Activated CD8-positive, alpha-beta T cell treated with anti-CD3 and anti-CD28 coated beads for 36 hours (primary cell): ENCODE measurements around the gene SCN9A. TPM values are rescaled to one million over a fixed set of nuclear protein-coding genes. Genes with fewer than 3 reads are reported as not detected.
"Not testable (repeated sequence)": the region's sequence is repeated elsewhere in the genome, so short reads cannot be mapped to it uniquely, and the experiment has no call there.

Experiments used
- ATAC-seq: fragments of 200-7000 bp; cut with Tn5 transposase; one replicate; pipeline ENCODE4 v1.10.0; 2021; ENCODE audit warnings: mild to moderate bottlenecking, moderate library complexity
- CTCF ChIA-PET: fragments of 350-600 bp; sonication (Branson Sonifier 250); formaldehyde crosslinking; loops from one replicate; lab custom pipeline; 2021; ENCODE audit warnings: antibody characterized with exemption; lab: Charles Lee
- POLR2A ChIA-PET: fragments of 350-600 bp; sonication (Branson Sonifier 250); formaldehyde crosslinking; loops from one replicate; lab custom pipeline; 2021; ENCODE audit warnings: antibody characterized with exemption; lab: Charles Lee
- DNase-seq: peaks from one replicate; pipeline ENCODE4 v3.0.0-alpha.2; 2020
- H3K27ac Mint-ChIP-seq: one replicate; pipeline ENCODE4 v1.8.0; 2021; ENCODE audit warnings: mild to moderate bottlenecking, mixed read lengths
- H3K27me3 Mint-ChIP-seq: one replicate; pipeline ENCODE4 v1.8.0; 2021; ENCODE audit warnings: mixed read lengths
- H3K36me3 Mint-ChIP-seq: one replicate; pipeline ENCODE4 v1.8.0; 2021; ENCODE audit warnings: low read depth, mixed read lengths
- H3K4me1 Mint-ChIP-seq: one replicate; pipeline ENCODE4 v1.8.0; 2021; ENCODE audit warnings: low read depth, mixed read lengths
- H3K4me3 Mint-ChIP-seq: one replicate; pipeline ENCODE4 v1.8.0; 2021; ENCODE audit warnings: mild to moderate bottlenecking, moderate library complexity, mixed read lengths
- H3K9me3 Mint-ChIP-seq: one replicate; pipeline ENCODE4 v1.8.0; 2021; ENCODE audit warnings: mixed read lengths
- CTCF ChIP-seq: fragments of 200-600 bp; IDR thresholded peaks from one replicate; pipeline ENCODE4 v1.8.0; 2022; ENCODE audit warnings: antibody characterized with exemption, mild to moderate bottlenecking
- intact Hi-C: fragments of 100-400 bp; cut with micrococcal nuclease; formaldehyde crosslinking; loops from one replicate; pipeline ENCODE4 v1.10.0; 2022
- total RNA-seq, 2 experiments: library from RNA; stranded (reverse); gene quantifications; one replicate each; pipeline ENCODE4 v1.2.3, GENCODE V29; 2021

The SCN9A gene
- total RNA-seq, 2 experiments from 2014 or later, result not detected

GRCh38 chr2:166361351-166362153 lies 14.2 kb downstream of the SCN9A start:
- Mint-ChIP-seq H3K9me3 (no peaks in the 10 kb centered on the region), H3K27me3 (no peaks in the 10 kb centered on the region), H3K4me3 (no peak overlapping the region), H3K27ac (no peak overlapping the region), H3K36me3 (no peaks in the 10 kb centered on the region), H3K4me1 (no peaks in the 10 kb centered on the region)
- POLR2A ChIA-PET, result no interaction called here
- no peak for DNase-seq
- ATAC-seq, result no peak
- CTCF ChIA-PET, result interaction anchor here (0.8 to 1.7 kb wide), 7 partner anchors 13 to 155 kb away, joined by 3 to 6 read pairs (median 3); no protein-coding TSS in a partner anchor
- intact Hi-C loops, result no loop called here
- TF ChIP-seq CTCF, result no peak

- intact Hi-C loops, result no loop called here
These were observed 14.8 kb downstream of the SCN9A start for GRCh38 chr2:166360906-166361305.

GRCh38 chr2:166360426-166360825 lies 15.3 kb downstream of the SCN9A start:
- DNase-seq (no peak), ATAC-seq (no peak)
- no peaks in the 10 kb centered on the region for H3K9me3 Mint-ChIP-seq
- ChIA-PET CTCF (interaction anchor here (0.9 to 1.7 kb wide), 5 partner anchors 14 to 156 kb away, joined by 3 to 6 read pairs (median 3); no protein-coding TSS in a partner anchor), POLR2A (no interaction called here)
- no peak for TF ChIP-seq CTCF
- H3K4me1 Mint-ChIP-seq, result no peaks in the 10 kb centered on the region
- intact Hi-C loops, result no loop called here
- no peaks in the 10 kb centered on the region for H3K36me3 Mint-ChIP-seq
- no peaks in the 10 kb centered on the region for H3K27me3 Mint-ChIP-seq
- no peak overlapping the region for H3K27ac Mint-ChIP-seq
- no peak overlapping the region for H3K4me3 Mint-ChIP-seq

More at GRCh38 chr2:166360906-166361305, 14.8 kb downstream of the SCN9A start:
- Mint-ChIP-seq H3K4me3 (no peak overlapping the region), H3K27me3 (no peaks in the 10 kb centered on the region), H3K36me3 (no peaks in the 10 kb centered on the region), H3K9me3 (no peaks in the 10 kb centered on the region), H3K4me1 (no peaks in the 10 kb centered on the region), H3K27ac (no peak overlapping the region)
- no peak for TF ChIP-seq CTCF
- no peak for ATAC-seq
- ChIA-PET POLR2A (no interaction called here), CTCF (interaction anchor here (0.8 to 1.7 kb wide), 7 partner anchors 14 to 156 kb away, joined by 3 to 6 read pairs (median 3); no protein-coding TSS in a partner anchor)
- DNase-seq, result no peak

GRCh38 chr2:166357950-166358321 lies 17.8 kb downstream of the SCN9A start:
- H3K9me3 Mint-ChIP-seq, intact Hi-C loops, H3K36me3 Mint-ChIP-seq, ATAC-seq, CTCF ChIA-PET, DNase-seq, H3K27ac Mint-ChIP-seq, H3K27me3 Mint-ChIP-seq, POLR2A ChIA-PET, H3K4me1 Mint-ChIP-seq, H3K4me3 Mint-ChIP-seq: not testable (repeated sequence)

- TF ChIP-seq CTCF, result no peak
- intact Hi-C loops, result no loop called here
- H3K4me3 Mint-ChIP-seq, result no peak overlapping the region
- no peaks in the 10 kb centered on the region for H3K9me3 Mint-ChIP-seq
- ChIA-PET CTCF (no interaction called here), POLR2A (no interaction called here)
- DNase-seq (no peak), ATAC-seq (no peak)
- no peaks in the 10 kb centered on the region for H3K36me3 Mint-ChIP-seq
- no peaks in the 10 kb centered on the region for H3K4me1 Mint-ChIP-seq
- H3K27ac Mint-ChIP-seq, result no peak overlapping the region
- H3K27me3 Mint-ChIP-seq, result no peaks in the 10 kb centered on the region
These were observed 18.4 kb downstream of the SCN9A start for GRCh38 chr2:166357068-166357949.
